Measurements from ENCODE around the gene TMC6.

GRCh38 chr17:78148286-78149016 is 19.9 kb upstream of the TMC6 start:
- no peak for TF ChIP-seq POLR2A (IDR thresholded peaks at IDR 0.05)
- TF ChIP-seq, protein P1, sequence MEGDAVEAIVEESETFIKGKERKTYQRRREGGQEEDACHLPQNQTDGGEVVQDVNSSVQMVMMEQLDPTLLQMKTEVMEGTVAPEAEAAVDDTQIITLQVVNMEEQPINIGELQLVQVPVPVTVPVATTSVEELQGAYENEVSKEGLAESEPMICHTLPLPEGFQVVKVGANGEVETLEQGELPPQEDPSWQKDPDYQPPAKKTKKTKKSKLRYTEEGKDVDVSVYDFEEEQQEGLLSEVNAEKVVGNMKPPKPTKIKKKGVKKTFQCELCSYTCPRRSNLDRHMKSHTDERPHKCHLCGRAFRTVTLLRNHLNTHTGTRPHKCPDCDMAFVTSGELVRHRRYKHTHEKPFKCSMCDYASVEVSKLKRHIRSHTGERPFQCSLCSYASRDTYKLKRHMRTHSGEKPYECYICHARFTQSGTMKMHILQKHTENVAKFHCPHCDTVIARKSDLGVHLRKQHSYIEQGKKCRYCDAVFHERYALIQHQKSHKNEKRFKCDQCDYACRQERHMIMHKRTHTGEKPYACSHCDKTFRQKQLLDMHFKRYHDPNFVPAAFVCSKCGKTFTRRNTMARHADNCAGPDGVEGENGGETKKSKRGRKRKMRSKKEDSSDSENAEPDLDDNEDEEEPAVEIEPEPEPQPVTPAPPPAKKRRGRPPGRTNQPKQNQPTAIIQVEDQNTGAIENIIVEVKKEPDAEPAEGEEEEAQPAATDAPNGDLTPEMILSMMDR (IDR thresholded peaks at IDR 0.05): no peak
